Measurements from ENCODE around the gene SLC16A9. TPM values are rescaled to one million over a fixed set of nuclear protein-coding genes. Genes with fewer than 3 reads are reported as not detected.
"Not testable (repeated sequence)": the region's sequence is repeated elsewhere in the genome, so short reads cannot be mapped to it uniquely, and the experiment has no call there.

The SLC16A9 gene
- total RNA-seq, 2 donors from 2014 or later, result 1.6 to 1.8 TPM

DNA sequence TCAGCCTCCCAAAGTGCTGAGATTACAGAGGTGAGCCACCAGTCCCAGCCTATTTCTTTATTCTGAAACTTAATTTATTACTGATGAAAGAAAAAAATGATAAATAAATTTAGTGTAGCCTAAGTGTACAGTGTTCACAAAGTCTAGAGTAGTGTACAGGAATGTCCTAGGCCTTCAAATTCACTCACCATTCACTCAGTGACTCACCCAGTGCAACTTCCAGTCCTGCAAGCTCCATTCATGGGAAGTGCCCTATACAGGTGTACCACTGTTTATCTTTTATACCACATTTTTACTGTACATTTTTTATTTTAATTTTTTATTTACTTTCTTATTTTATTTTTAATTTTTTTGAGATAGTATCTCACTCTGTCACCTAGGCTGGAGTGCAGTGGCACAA lies 31.4 kb upstream of the SLC16A9 start:
- H3K4me3 ChIP-seq, result no peak overlapping the region
- no peaks in the 10 kb centered on the region for H3K9me3 ChIP-seq
- TF ChIP-seq, protein P1, sequence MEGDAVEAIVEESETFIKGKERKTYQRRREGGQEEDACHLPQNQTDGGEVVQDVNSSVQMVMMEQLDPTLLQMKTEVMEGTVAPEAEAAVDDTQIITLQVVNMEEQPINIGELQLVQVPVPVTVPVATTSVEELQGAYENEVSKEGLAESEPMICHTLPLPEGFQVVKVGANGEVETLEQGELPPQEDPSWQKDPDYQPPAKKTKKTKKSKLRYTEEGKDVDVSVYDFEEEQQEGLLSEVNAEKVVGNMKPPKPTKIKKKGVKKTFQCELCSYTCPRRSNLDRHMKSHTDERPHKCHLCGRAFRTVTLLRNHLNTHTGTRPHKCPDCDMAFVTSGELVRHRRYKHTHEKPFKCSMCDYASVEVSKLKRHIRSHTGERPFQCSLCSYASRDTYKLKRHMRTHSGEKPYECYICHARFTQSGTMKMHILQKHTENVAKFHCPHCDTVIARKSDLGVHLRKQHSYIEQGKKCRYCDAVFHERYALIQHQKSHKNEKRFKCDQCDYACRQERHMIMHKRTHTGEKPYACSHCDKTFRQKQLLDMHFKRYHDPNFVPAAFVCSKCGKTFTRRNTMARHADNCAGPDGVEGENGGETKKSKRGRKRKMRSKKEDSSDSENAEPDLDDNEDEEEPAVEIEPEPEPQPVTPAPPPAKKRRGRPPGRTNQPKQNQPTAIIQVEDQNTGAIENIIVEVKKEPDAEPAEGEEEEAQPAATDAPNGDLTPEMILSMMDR (IDR thresholded peaks at IDR 0.05), result no peak
- H3K27me3 ChIP-seq (replicated peaks; ENCODE audit: insufficient read depth), result no peaks in the 10 kb centered on the region
- no peak for ATAC-seq (ENCODE audit: insufficient number of reproducible peaks, low FRiP score, low read depth)
- H3K36me3 ChIP-seq, result no peaks in the 10 kb centered on the region
- H3K27ac ChIP-seq, result no peak overlapping the region
- DNase-seq (ENCODE audit: low spot score), result no peak
- H3K4me1 ChIP-seq (ENCODE audit: control insufficient read depth in 1 of 2, low read depth in 2 of 2), result no peaks in the 10 kb centered on the region

DNA sequence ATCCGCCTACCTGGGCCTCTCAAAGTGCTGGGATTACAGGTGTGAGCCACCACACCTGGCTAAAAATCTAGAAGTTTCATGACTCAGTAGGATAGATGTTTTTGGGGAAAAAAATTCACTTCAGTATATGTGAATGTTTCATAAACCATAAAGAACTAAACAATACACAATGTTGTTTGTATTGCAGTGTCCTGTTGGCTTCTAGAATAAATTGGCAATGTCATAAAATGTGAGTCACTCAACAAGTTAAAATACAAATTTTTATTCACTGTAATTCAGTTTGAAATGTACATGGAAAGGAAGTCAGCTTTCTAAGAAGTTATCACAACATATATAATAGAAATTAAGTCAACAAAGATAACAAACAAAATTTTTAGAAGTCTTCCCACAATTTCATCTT lies 27.1 kb upstream of the SLC16A9 start:
- Histone ChIP-seq H3K27ac (no peak overlapping the region), H3K4me3 (no peak overlapping the region), H3K36me3 (no peaks in the 10 kb centered on the region), H3K4me1 (ENCODE audit: control insufficient read depth in 1 of 2, low read depth in 2 of 2) (no peaks in the 10 kb centered on the region), H3K27me3 (replicated peaks; ENCODE audit: insufficient read depth) (no peaks in the 10 kb centered on the region), H3K9me3 (no peaks in the 10 kb centered on the region)
- TF ChIP-seq, protein P1 (IDR thresholded peaks at IDR 0.05), result no peak
- ATAC-seq (ENCODE audit: insufficient number of reproducible peaks, low FRiP score, low read depth) (no peak), DNase-seq (ENCODE audit: low spot score) (no peak)

GRCh38 chr10:59735296-59735695 lies 25.6 kb upstream of the SLC16A9 start:
- Histone ChIP-seq H3K4me3 (no peak overlapping the region), H3K4me1 (ENCODE audit: control insufficient read depth in 1 of 2, low read depth in 2 of 2) (no peaks in the 10 kb centered on the region), H3K27ac (no peak overlapping the region), H3K9me3 (no peaks in the 10 kb centered on the region), H3K36me3 (no peaks in the 10 kb centered on the region), H3K27me3 (replicated peaks; ENCODE audit: insufficient read depth) (no peaks in the 10 kb centered on the region)
- ATAC-seq (ENCODE audit: insufficient number of reproducible peaks, low FRiP score, low read depth), result no peak
- TF ChIP-seq, protein P1 (IDR thresholded peaks at IDR 0.05), result no peak
- DNase-seq (ENCODE audit: low spot score), result no peak

DNA sequence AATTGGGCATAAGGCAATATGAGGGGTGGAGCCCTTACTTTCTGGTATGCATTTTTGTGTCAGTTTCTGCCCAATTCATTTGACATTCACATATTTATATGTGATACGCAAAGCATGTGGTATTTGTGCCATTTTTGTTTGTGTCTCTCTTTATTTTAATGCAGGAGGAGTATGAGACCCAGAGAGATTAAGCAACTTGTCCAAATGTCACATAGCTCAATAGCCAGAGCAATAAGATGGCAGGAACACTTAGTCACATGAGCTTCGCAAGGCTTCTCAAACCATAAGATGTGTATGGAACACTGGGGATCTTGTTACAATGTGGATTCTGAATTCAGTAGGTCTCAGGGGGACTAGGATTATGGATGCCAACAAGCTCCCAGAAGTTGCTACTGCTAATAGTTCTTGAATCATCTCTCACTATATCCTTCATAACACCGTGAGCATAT lies 24.4 kb upstream of the SLC16A9 start:
- Histone ChIP-seq H3K9me3 (no peaks in the 10 kb centered on the region), H3K4me3 (no peak overlapping the region), H3K4me1 (ENCODE audit: control insufficient read depth in 1 of 2, low read depth in 2 of 2) (no peaks in the 10 kb centered on the region), H3K27ac (no peak overlapping the region), H3K27me3 (replicated peaks; ENCODE audit: insufficient read depth) (no peaks in the 10 kb centered on the region), H3K36me3 (no peaks in the 10 kb centered on the region)
- TF ChIP-seq, protein P1 (IDR thresholded peaks at IDR 0.05), result no peak
- ATAC-seq (ENCODE audit: insufficient number of reproducible peaks, low FRiP score, low read depth) (no peak), DNase-seq (ENCODE audit: low spot score) (no peak)

DNA sequence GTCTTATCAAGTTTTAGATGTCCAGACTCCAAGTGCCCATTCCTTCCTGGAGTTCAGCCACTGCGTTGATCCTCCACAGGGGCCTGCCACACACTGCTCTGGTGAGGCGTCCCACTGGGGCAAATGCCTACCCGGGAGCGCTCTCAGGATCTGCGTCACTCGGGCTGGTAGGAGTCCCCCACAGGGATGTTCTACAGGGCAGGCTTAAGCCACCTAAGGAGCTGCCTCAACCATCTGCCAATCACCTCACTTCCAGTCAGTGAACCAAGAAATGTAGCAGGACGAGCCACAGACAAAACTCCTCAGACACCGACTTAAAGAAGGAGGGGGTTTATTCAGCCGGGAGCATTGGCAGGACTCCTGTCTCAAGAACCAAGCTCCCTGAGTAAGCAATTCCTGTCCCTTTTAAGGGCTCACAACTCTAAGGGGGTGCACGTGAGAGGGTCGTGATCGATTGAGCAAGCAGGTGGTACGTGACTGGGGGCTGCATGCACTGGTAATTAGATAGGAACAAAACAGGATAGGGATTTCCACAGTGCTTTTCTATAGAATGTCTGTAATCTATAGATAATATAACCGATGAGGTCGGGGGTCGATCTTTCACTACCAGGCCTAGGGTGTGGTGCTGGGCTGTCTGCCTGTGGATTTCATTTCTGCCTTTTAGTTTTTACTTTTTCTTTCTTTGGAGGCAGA lies 23.8 kb upstream of the SLC16A9 start:
- not testable (repeated sequence) for DNase-seq (ENCODE audit: low spot score); H3K4me1 ChIP-seq (ENCODE audit: control insufficient read depth in 1 of 2, low read depth in 2 of 2); H3K9me3 ChIP-seq; H3K4me3 ChIP-seq; H3K27ac ChIP-seq; H3K27me3 ChIP-seq (replicated peaks; ENCODE audit: insufficient read depth); H3K36me3 ChIP-seq; ATAC-seq (ENCODE audit: insufficient number of reproducible peaks, low FRiP score, low read depth)

GRCh38 chr10:59732849-59733248 lies 23.2 kb upstream of the SLC16A9 start:
- H3K36me3 ChIP-seq; H3K27ac ChIP-seq; H3K9me3 ChIP-seq; ATAC-seq (ENCODE audit: insufficient number of reproducible peaks, low FRiP score, low read depth); H3K4me3 ChIP-seq; H3K27me3 ChIP-seq (replicated peaks; ENCODE audit: insufficient read depth); H3K4me1 ChIP-seq (ENCODE audit: control insufficient read depth in 1 of 2, low read depth in 2 of 2); DNase-seq (ENCODE audit: low spot score): not testable (repeated sequence)

DNA sequence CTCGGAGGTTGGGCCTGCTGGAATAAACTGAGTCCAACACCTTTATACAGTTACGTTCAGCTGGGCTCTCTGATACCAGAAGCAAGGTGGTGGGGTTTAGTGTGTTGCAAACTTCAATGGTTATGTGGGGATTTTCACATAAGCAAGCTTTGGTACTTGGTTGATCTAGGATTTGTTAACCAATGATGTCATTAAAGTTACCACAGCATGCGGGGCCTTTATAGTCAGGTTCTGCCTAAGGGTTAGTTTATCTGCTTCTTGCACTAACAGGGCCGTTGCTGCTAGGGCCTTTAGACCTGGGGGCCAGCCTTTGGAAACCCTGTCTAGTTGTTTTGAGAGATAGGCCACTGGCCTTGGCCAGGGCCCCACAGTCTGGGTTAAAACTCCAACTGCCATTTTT lies 19.5 kb upstream of the SLC16A9 start:
- not testable (repeated sequence) for H3K4me3 ChIP-seq; H3K4me1 ChIP-seq (ENCODE audit: control insufficient read depth in 1 of 2, low read depth in 2 of 2); H3K27ac ChIP-seq; H3K36me3 ChIP-seq; ATAC-seq (ENCODE audit: insufficient number of reproducible peaks, low FRiP score, low read depth); DNase-seq (ENCODE audit: low spot score); H3K9me3 ChIP-seq; H3K27me3 ChIP-seq (replicated peaks; ENCODE audit: insufficient read depth)
